ENCODE measurements around the gene CD53.

DNA sequence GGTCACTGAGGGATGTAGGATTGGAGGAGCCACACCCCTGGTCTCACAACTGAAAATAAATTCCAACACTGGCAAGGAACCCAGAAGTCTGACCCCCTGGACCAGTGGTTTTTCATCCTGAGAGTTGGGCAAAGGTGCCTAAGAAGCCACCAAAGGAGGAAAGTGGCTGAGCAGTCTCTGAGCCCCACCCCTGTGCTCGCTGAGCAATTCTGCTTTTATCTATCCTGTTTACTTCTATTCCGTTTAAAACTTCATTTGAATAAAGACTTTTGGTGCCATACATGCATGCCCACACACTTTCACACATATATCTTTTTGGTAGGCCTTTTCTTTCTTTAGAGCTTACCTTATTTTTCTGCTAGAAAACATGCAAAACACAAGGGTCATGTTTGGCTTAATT is 13.9 kb upstream of the CD53 start:
- TF ChIP-seq, protein P1, sequence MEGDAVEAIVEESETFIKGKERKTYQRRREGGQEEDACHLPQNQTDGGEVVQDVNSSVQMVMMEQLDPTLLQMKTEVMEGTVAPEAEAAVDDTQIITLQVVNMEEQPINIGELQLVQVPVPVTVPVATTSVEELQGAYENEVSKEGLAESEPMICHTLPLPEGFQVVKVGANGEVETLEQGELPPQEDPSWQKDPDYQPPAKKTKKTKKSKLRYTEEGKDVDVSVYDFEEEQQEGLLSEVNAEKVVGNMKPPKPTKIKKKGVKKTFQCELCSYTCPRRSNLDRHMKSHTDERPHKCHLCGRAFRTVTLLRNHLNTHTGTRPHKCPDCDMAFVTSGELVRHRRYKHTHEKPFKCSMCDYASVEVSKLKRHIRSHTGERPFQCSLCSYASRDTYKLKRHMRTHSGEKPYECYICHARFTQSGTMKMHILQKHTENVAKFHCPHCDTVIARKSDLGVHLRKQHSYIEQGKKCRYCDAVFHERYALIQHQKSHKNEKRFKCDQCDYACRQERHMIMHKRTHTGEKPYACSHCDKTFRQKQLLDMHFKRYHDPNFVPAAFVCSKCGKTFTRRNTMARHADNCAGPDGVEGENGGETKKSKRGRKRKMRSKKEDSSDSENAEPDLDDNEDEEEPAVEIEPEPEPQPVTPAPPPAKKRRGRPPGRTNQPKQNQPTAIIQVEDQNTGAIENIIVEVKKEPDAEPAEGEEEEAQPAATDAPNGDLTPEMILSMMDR (IDR thresholded peaks at IDR 0.05; ENCODE audit: poor library complexity, severe bottlenecking), result no peak
- TF ChIP-seq EZH2 (IDR thresholded peaks at IDR 0.05; ENCODE audit: borderline replicate concordance, insufficient read depth, low read length, poor library complexity, severe bottlenecking) (no peak), TAF1 (IDR thresholded peaks at IDR 0.05; ENCODE audit: low read depth) (no peak), RAD21 (conservative IDR thresholded peaks at IDR 0.05) (no peak)

Measured in neural cell (in vitro differentiated cells).